ENCODE results near the gene MINDY3. TPM values are rescaled to one million over a fixed set of nuclear protein-coding genes. Genes with fewer than 3 reads are reported as not detected.

MINDY3 gene
- total RNA-seq, 1 donor: 5.1 TPM

- no peak for DNase-seq (ENCODE audit: low read depth in 2 of 3, low spot score in 2 of 3)
Observed at GRCh38 chr10:15808204-15808797, 52.0 kb downstream of the MINDY3 start.

GRCh38 chr10:15805395-15806058 lies 54.8 kb downstream of the MINDY3 start:
- DNase-seq (ENCODE audit: low read depth in 2 of 3, low spot score in 2 of 3): no peak

GRCh38 chr10:15804109-15804508 lies 56.2 kb downstream of the MINDY3 start:
- DNase-seq (ENCODE audit: low read depth in 2 of 3, low spot score in 2 of 3): no peak

GRCh38 chr10:15802375-15802949 lies 57.8 kb downstream of the MINDY3 start:
- no peak for DNase-seq (ENCODE audit: low read depth in 2 of 3, low spot score in 2 of 3)

GRCh38 chr10:15801641-15802040 lies 58.7 kb downstream of the MINDY3 start:
- DNase-seq (ENCODE audit: low read depth in 2 of 3, low spot score in 2 of 3): no peak

- DNase-seq (ENCODE audit: low read depth in 2 of 3, low spot score in 2 of 3): no peak
Observed at GRCh38 chr10:15801147-15801546, 59.2 kb downstream of the MINDY3 start.

GRCh38 chr10:15797346-15797745 lies 63.0 kb downstream of the MINDY3 start:
- no peak for DNase-seq (ENCODE audit: low read depth in 2 of 3, low spot score in 2 of 3)

- no peak for DNase-seq (ENCODE audit: low read depth in 2 of 3, low spot score in 2 of 3)
Observed at GRCh38 chr10:15796762-15797161, 63.5 kb downstream of the MINDY3 start.

GRCh38 chr10:15796098-15796759 lies 64.1 kb downstream of the MINDY3 start:
- no peak for DNase-seq (ENCODE audit: low read depth in 2 of 3, low spot score in 2 of 3)

- DNase-seq (ENCODE audit: low read depth in 2 of 3, low spot score in 2 of 3): no peak
Observed at GRCh38 chr10:15795036-15795792, 65.1 kb downstream of the MINDY3 start.

GRCh38 chr10:15794569-15794968 lies 65.7 kb downstream of the MINDY3 start:
- DNase-seq (ENCODE audit: low read depth in 2 of 3, low spot score in 2 of 3): no peak

- no peak for DNase-seq (ENCODE audit: low read depth in 2 of 3, low spot score in 2 of 3)
Observed at GRCh38 chr10:15793664-15794063, 66.6 kb downstream of the MINDY3 start.

- no peak for DNase-seq (ENCODE audit: low read depth in 2 of 3, low spot score in 2 of 3)
Observed at GRCh38 chr10:15792777-15793176, 67.5 kb downstream of the MINDY3 start.

- DNase-seq (ENCODE audit: low read depth in 2 of 3, low spot score in 2 of 3): no peak
Observed at GRCh38 chr10:15791816-15792524, 68.3 kb downstream of the MINDY3 start.

GRCh38 chr10:15789793-15790525 lies 70.3 kb downstream of the MINDY3 start:
- DNase-seq (ENCODE audit: low read depth in 2 of 3, low spot score in 2 of 3): no peak

- DNase-seq (ENCODE audit: low read depth in 2 of 3, low spot score in 2 of 3): no peak
Observed at GRCh38 chr10:15787426-15787825, 72.9 kb downstream of the MINDY3 start.

GRCh38 chr10:15784662-15785300 lies 75.5 kb downstream of the MINDY3 start:
- no peak for DNase-seq (ENCODE audit: low read depth in 2 of 3, low spot score in 2 of 3)

GRCh38 chr10:15783941-15784636 lies 76.2 kb downstream of the MINDY3 start:
- no peak for DNase-seq (ENCODE audit: low read depth in 2 of 3, low spot score in 2 of 3)

GRCh38 chr10:15782851-15783250 lies 77.5 kb downstream of the MINDY3 start:
- DNase-seq (ENCODE audit: low read depth in 2 of 3, low spot score in 2 of 3): no peak
